Vagina (tissue), 2 donors: ENCODE measurements around the gene OPTC. TPM values are rescaled to one million over a fixed set of nuclear protein-coding genes. Genes with fewer than 3 reads are reported as not detected.

Experiments
- DNase-seq, 2 donors: peaks; one replicate each; pipeline ENCODE4 v3.0.0-alpha.2; 2017; ENCODE audit errors: extremely low spot score in 2 of 2
- H3K27ac ChIP-seq: fragments of 200-600 bp; sonication (generic); one replicate; pipeline ENCODE4 v1.5.1; 2019
- H3K27me3 ChIP-seq: fragments of 200-600 bp; sonication (generic); one replicate; pipeline ENCODE4 v1.5.1; 2019
- H3K36me3 ChIP-seq, 2 donors: fragments of 200-600 bp; sonication (generic); one replicate each; pipeline ENCODE4 v1.5.1; 2017 to 2019
- H3K4me1 ChIP-seq: fragments of 200-600 bp; sonication (generic); one replicate; pipeline ENCODE4 v1.5.1; 2019
- H3K4me3 ChIP-seq, 2 donors: fragments of 200-600 bp; sonication (generic); 1 replicate in 1 of 2; 2 replicates in 1 of 2; pipeline ENCODE4 v1.5.1; 2016 to 2019
- H3K9me3 ChIP-seq: fragments of 200-600 bp; sonication (generic); one replicate; pipeline ENCODE4 v1.5.1; 2019
- POLR2A ChIP-seq, 2 donors: fragments of 450-650 bp; IDR thresholded peaks; one replicate each; pipeline ENCODE4 v1.6.1; 2017; ENCODE audit warnings: antibody characterized with exemption in 2 of 2, mild to moderate bottlenecking in 2 of 2, moderate library complexity in 2 of 2
- POLR2AphosphoS5 ChIP-seq, 2 donors: sonication (generic); formaldehyde crosslinking; IDR thresholded peaks; one replicate each; pipeline ENCODE4 v1.9.0; 2017; ENCODE audit warnings: antibody characterized with exemption in 2 of 2, mild to moderate bottlenecking in 2 of 2, low read depth in 1 of 2; ENCODE audit not compliant: insufficient read depth in 1 of 2
- intact Hi-C: fragments of 100-400 bp; cut with DNase I; formaldehyde crosslinking; loops from one replicate; pipeline ENCODE4 v1.15.1; 2023
- total RNA-seq: library from RNA; depleted of rRNA; stranded (reverse); fragments of >200 nt; gene quantifications from one replicate; pipeline ENCODE4 v1.2.3, GENCODE V29; 2016
- TF ChIP-seq, protein P1 (sequence below), 3 experiments: fragments of 450-650 bp in 2 of 3; fragments of 200-600 bp in 1 of 3; sonication (generic) in 1 of 3; IDR thresholded peaks; one replicate each; pipeline ENCODE4 v1.5.1; 2017 to 2019; ENCODE audit warnings: antibody characterized with exemption in 3 of 3, mild to moderate bottlenecking in 2 of 3, moderate library complexity in 2 of 3

Gene OPTC
- total RNA-seq, 1 donor from 2014 or later: not detected

DNA sequence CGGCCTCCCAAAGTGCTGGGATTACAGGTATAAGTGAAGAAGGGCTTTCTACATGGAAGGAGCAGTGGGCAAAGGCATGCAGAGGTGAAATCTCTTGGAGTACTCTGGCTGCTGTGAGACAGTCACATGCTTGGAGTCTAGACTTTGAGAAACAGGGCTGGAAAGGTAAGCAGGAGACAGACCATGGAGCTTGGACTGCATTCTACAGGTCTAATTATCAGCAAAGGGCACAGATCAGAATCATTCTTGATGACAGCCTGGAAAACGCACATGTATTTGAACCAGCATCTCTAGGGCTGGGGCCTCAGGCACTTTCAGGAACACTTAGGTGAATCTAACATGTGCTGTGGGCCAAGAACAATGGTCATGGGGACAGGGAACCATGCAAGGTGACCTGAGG is 25.6 kb upstream of the OPTC start:
- peak overlapping the region; percentile 58 for H3K27ac ChIP-seq
- H3K4me3 ChIP-seq: no peak overlapping the region
- intact Hi-C loops: loop anchor here (5.0 kb wide), 1 partner anchor 191 kb away; no protein-coding TSS in a partner anchor
- DNase-seq: no peak
- no peaks in the 10 kb centered on the region for H3K27me3 ChIP-seq
- no peaks in the 10 kb centered on the region for H3K36me3 ChIP-seq
- peaks cover 39% of the 10 kb centered on the region for H3K4me1 ChIP-seq
- no peaks in the 10 kb centered on the region for H3K9me3 ChIP-seq
- TF ChIP-seq, protein P1, sequence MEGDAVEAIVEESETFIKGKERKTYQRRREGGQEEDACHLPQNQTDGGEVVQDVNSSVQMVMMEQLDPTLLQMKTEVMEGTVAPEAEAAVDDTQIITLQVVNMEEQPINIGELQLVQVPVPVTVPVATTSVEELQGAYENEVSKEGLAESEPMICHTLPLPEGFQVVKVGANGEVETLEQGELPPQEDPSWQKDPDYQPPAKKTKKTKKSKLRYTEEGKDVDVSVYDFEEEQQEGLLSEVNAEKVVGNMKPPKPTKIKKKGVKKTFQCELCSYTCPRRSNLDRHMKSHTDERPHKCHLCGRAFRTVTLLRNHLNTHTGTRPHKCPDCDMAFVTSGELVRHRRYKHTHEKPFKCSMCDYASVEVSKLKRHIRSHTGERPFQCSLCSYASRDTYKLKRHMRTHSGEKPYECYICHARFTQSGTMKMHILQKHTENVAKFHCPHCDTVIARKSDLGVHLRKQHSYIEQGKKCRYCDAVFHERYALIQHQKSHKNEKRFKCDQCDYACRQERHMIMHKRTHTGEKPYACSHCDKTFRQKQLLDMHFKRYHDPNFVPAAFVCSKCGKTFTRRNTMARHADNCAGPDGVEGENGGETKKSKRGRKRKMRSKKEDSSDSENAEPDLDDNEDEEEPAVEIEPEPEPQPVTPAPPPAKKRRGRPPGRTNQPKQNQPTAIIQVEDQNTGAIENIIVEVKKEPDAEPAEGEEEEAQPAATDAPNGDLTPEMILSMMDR (IDR thresholded peaks at IDR 0.05): no peak
- no peak for TF ChIP-seq POLR2AphosphoS5 (IDR thresholded peaks at IDR 0.05; ENCODE audit: insufficient read depth in 1 of 2, low read depth in 1 of 2)
- no peak for TF ChIP-seq POLR2A (IDR thresholded peaks at IDR 0.05)

DNA sequence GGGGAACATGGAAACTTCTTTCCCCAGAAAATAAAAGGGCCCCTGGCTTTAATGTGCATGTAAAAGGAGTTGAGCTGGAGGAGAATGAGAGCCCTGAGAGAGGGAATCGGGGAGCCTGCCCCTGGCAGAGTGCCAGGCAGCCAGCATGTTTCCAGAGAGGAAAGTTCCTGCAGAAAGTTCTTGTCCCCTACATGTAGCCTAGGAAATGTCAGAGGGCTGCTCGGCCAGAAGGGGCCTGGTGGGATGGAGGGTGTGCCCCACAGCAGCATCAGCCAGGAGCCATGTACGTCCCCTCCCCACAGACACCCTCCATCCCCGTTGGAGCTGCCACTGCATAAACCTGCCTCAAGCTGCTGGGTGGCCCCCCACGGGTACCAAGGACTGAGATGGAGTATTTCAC is 23.7 kb upstream of the OPTC start:
- Histone ChIP-seq H3K9me3 (no peaks in the 10 kb centered on the region), H3K27me3 (no peaks in the 10 kb centered on the region), H3K27ac (no peak overlapping the region), H3K36me3 (no peaks in the 10 kb centered on the region), H3K4me1 (peaks cover 22% of the 10 kb centered on the region), H3K4me3 (no peak overlapping the region)
- intact Hi-C loops: no loop called here
- no peak for DNase-seq
- no peak for TF ChIP-seq POLR2AphosphoS5 (IDR thresholded peaks at IDR 0.05; ENCODE audit: insufficient read depth in 1 of 2, low read depth in 1 of 2)
- TF ChIP-seq POLR2A (IDR thresholded peaks at IDR 0.05): no peak
- TF ChIP-seq, protein P1 (IDR thresholded peaks at IDR 0.05): no peak

DNA sequence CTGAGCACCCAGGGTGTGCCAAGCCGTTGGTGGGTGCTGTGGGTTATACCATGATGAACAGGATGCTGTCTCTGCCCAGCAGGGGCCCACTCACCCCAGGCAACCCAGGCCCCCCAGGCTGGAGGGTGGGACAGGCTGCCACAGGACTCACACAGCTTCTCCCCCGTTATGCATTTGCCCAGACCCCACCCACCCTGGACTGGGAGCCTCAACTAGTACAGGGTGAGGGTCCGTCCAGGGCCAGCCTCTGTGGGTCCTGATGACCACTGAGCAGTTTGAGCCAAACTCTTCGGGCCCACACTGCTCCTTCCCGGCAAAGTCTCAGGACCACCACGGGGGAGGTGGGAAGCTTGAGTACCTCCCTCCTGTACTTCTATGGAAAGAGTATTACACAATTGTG is 22.1 kb upstream of the OPTC start:
- TF ChIP-seq POLR2AphosphoS5 (IDR thresholded peaks at IDR 0.05; ENCODE audit: insufficient read depth in 1 of 2, low read depth in 1 of 2) (no peak), POLR2A (IDR thresholded peaks at IDR 0.05) (no peak)
- TF ChIP-seq, protein P1 (IDR thresholded peaks at IDR 0.05): no peak
- no peak overlapping the region for H3K4me3 ChIP-seq
- H3K27me3 ChIP-seq: no peaks in the 10 kb centered on the region
- H3K4me1 ChIP-seq: peaks cover 12% of the 10 kb centered on the region
- intact Hi-C loops: no loop called here
- no peaks in the 10 kb centered on the region for H3K36me3 ChIP-seq
- no peak for DNase-seq
- H3K27ac ChIP-seq: no peak overlapping the region
- H3K9me3 ChIP-seq: no peaks in the 10 kb centered on the region

DNA sequence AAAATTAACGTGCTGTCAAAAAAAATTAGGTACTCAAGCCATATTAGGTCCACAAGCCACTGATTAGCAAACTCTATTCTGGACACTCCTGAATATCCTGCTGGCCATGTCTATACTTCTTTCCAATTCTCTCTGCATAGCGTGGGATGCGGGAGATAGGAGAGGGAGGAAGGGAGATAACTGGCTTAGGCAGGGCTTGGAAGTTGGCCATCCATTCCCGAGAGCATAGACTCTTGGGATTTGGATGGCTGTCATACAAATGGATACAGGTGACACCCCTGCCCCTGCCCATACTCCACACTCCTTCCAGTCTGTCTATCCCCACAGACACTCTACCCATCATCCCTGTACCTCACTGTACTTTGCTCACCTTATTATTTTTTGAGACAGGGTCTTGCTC is 20.7 kb upstream of the OPTC start:
- no peak overlapping the region for H3K4me3 ChIP-seq
- peak overlapping the region; percentile 93 for H3K27ac ChIP-seq
- no peaks in the 10 kb centered on the region for H3K9me3 ChIP-seq
- TF ChIP-seq, protein P1 (IDR thresholded peaks at IDR 0.05): no peak
- TF ChIP-seq POLR2AphosphoS5 (IDR thresholded peaks at IDR 0.05; ENCODE audit: insufficient read depth in 1 of 2, low read depth in 1 of 2) (no peak), POLR2A (IDR thresholded peaks at IDR 0.05) (no peak)
- DNase-seq: no peak
- H3K36me3 ChIP-seq: no peaks in the 10 kb centered on the region
- H3K27me3 ChIP-seq: no peaks in the 10 kb centered on the region
- peaks cover 10% of the 10 kb centered on the region for H3K4me1 ChIP-seq
- intact Hi-C loops: no loop called here

DNA sequence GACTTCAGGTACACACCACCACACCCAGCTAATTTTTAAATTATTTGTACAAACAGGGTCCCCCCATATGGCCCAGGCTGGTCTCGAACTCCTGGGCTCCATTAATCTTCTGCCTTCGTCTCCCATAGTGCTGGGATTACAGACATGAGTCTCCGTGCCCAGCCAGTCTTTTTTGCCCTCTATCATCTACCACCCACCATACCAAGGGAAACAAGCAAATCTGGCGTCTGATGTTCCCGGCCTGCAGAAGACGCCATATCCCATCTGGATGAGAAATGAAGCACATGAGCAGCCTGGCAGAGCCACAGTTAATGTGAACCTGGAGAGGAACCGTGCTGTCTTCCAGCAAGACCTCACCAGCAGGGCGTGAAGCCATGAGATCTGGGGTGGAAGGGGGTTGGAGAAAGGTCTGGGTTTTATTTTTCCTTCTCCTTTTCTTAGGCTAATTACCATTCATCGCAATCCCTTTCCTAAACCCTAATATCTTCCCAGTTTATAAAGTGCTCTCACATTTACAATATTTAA is 20.1 kb upstream of the OPTC start:
- Histone ChIP-seq H3K27me3 (no peaks in the 10 kb centered on the region), H3K4me1 (peaks cover 16% of the 10 kb centered on the region), H3K36me3 (no peaks in the 10 kb centered on the region), H3K27ac (peak overlapping the region; percentile 93), H3K4me3 (no peak overlapping the region), H3K9me3 (no peaks in the 10 kb centered on the region)
- intact Hi-C loops: no loop called here
- DNase-seq: no peak
- no peak for TF ChIP-seq POLR2A (IDR thresholded peaks at IDR 0.05)
- TF ChIP-seq, protein P1 (IDR thresholded peaks at IDR 0.05): no peak
- no peak for TF ChIP-seq POLR2AphosphoS5 (IDR thresholded peaks at IDR 0.05; ENCODE audit: insufficient read depth in 1 of 2, low read depth in 1 of 2)
